ENCODE measurements around the gene RBFOX1. TPM values are rescaled to one million over a fixed set of nuclear protein-coding genes. Genes with fewer than 3 reads are reported as not detected.

Gene RBFOX1
- total RNA-seq, 4 donors from 2014 or later: 0.40 to 0.98 TPM; not detected in 2

DNA sequence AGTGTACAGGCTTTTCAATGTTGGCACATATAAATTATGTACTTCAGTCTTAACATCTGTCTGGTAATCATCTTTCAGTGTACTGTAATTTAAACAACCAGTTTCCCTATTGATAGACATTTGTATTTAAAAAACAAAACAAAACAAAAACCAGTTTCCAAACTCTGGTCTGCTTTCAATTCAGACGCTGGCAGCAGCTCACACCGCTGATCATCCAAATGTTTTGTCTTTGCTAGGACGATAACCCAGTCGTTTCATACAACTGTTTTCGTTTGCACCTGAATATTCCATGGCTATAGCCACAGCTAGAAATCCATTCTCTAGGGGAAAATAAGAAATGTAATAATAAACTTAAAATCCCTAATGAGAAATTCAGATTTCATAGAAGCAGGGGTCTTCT lies 47.8 kb downstream of the RBFOX1 start:
- DNase-seq: no peak
- 71 to 72% methylated on average over 5 of the region's 5 CpGs for WGBS, 2 donors
- no peaks in the 10 kb centered on the region for H3K36me3 ChIP-seq
- no peaks in the 10 kb centered on the region for H3K9me3 ChIP-seq
- H3K27me3 ChIP-seq: no peaks in the 10 kb centered on the region
- TF ChIP-seq POLR2A (IDR thresholded peaks at IDR 0.05): no peak
- TF ChIP-seq, protein P1, sequence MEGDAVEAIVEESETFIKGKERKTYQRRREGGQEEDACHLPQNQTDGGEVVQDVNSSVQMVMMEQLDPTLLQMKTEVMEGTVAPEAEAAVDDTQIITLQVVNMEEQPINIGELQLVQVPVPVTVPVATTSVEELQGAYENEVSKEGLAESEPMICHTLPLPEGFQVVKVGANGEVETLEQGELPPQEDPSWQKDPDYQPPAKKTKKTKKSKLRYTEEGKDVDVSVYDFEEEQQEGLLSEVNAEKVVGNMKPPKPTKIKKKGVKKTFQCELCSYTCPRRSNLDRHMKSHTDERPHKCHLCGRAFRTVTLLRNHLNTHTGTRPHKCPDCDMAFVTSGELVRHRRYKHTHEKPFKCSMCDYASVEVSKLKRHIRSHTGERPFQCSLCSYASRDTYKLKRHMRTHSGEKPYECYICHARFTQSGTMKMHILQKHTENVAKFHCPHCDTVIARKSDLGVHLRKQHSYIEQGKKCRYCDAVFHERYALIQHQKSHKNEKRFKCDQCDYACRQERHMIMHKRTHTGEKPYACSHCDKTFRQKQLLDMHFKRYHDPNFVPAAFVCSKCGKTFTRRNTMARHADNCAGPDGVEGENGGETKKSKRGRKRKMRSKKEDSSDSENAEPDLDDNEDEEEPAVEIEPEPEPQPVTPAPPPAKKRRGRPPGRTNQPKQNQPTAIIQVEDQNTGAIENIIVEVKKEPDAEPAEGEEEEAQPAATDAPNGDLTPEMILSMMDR (IDR thresholded peaks at IDR 0.05): no peak
- H3K4me3 ChIP-seq (replicated peaks in 1 of 3): no peak overlapping the region
- intact Hi-C loops (cut with DNase I): no loop called here
- no peak overlapping the region for H3K27ac ChIP-seq
- H3K4me1 ChIP-seq: no peaks in the 10 kb centered on the region

DNA sequence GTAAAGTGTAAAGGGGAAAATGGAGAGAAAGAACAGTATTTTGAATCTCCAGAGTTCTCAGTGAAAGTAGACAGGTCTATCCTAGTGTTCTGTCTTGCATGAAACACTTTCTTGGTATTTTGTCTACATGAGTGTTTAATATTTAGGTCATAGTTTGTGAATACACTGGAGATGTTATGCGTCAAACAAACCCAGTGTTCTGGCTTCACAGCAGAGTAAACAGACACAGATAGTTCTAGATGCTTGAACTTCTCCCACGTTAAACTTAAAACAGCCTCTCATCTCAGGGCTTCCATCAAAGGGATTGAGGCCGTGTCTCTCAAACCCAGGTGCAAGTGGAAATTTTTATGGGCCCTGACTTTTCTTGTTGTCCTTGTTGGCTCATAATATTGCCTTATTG lies 48.3 kb downstream of the RBFOX1 start:
- H3K4me1 ChIP-seq: no peaks in the 10 kb centered on the region
- no peak overlapping the region for H3K4me3 ChIP-seq (replicated peaks in 1 of 3)
- no peaks in the 10 kb centered on the region for H3K9me3 ChIP-seq
- intact Hi-C loops (cut with DNase I): no loop called here
- no peaks in the 10 kb centered on the region for H3K27me3 ChIP-seq
- WGBS, 2 donors: 54% methylated on average over 3 of the region's 3 CpGs
- no peak for DNase-seq
- no peaks in the 10 kb centered on the region for H3K36me3 ChIP-seq
- no peak overlapping the region for H3K27ac ChIP-seq
- TF ChIP-seq POLR2A (IDR thresholded peaks at IDR 0.05): no peak
- TF ChIP-seq, protein P1 (IDR thresholded peaks at IDR 0.05): no peak

DNA sequence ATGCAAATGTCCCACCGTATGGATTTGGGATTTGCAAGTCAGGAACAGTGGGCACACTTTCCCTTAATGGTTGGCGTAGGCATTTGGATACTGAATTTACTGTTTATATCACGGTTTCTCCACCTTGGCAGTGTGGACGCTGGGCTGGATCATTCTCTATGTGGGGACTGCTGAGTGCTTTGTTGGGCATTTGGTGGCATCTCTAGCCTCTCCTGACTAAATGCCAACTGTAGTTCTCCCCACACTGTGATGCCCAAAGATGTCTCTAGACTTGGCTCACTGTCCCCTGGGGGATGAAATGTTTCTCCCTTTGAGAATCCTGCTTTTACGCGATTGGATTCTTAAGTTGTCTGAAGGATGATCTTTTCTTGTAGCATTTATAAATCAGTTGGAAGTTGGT lies 49.0 kb downstream of the RBFOX1 start:
- no peak for TF ChIP-seq POLR2A (IDR thresholded peaks at IDR 0.05)
- H3K9me3 ChIP-seq: no peaks in the 10 kb centered on the region
- no peaks in the 10 kb centered on the region for H3K36me3 ChIP-seq
- WGBS, 2 donors: 86 to 92% methylated on average over 6 of the region's 6 CpGs
- no peaks in the 10 kb centered on the region for H3K4me1 ChIP-seq
- no peaks in the 10 kb centered on the region for H3K27me3 ChIP-seq
- intact Hi-C loops (cut with DNase I): no loop called here
- no peak overlapping the region for H3K27ac ChIP-seq
- DNase-seq: no peak
- no peak overlapping the region for H3K4me3 ChIP-seq (replicated peaks in 1 of 3)

DNA sequence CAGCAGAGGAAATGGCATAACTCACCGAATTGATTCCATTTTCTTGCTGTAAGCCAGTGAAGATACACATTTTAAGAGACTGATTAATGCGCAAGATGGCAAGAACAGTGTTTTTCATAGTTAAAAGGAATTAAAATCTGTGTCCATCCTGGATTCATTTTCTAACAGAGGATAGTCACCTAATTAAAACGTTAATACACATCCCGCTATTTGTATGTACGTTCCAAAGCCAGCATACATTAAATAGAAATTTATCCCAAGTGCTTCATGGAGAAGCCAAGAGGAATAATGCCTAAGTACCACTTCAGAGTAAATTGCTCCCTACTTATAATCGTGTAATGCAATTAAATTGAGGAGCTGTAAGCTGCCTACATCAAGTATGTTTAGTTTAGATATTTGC lies 49.9 kb downstream of the RBFOX1 start:
- H3K9me3 ChIP-seq: no peaks in the 10 kb centered on the region
- 70 to 80% methylated on average over 6 of the region's 6 CpGs for WGBS, 2 donors
- intact Hi-C loops (cut with DNase I): no loop called here
- no peak for DNase-seq
- H3K27ac ChIP-seq: no peak overlapping the region
- H3K4me3 ChIP-seq (replicated peaks in 1 of 3): no peak overlapping the region
- H3K4me1 ChIP-seq: no peaks in the 10 kb centered on the region
- H3K27me3 ChIP-seq: no peaks in the 10 kb centered on the region
- TF ChIP-seq, protein P1 (IDR thresholded peaks at IDR 0.05): no peak
- TF ChIP-seq POLR2A (IDR thresholded peaks at IDR 0.05): no peak
- no peaks in the 10 kb centered on the region for H3K36me3 ChIP-seq

DNA sequence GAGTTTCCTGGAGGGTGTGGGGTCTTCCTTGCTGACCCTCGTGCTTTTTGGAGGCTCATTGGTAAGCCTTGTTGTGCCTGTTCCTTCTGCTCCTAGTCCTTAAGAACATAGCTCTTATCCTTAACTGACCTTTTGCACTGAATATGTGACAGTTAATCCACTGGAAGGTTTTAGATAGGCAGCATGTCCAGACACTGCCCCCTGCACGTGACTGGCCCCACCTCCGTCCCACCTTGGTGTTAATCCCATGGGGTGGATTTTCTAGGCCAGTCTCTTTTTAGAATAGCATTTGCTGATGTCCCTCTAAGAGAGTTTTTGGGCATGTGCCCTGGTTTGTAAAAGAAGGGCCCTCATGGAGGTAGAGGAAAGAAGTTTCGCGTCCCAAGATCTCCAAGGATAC lies 58.3 kb downstream of the RBFOX1 start:
- 74 to 81% methylated on average over 5 of the region's 5 CpGs for WGBS, 2 donors
- H3K4me3 ChIP-seq (replicated peaks in 1 of 3): no peak overlapping the region
- no peaks in the 10 kb centered on the region for H3K9me3 ChIP-seq
- TF ChIP-seq, protein P1 (IDR thresholded peaks at IDR 0.05): no peak
- no peak for TF ChIP-seq POLR2A (IDR thresholded peaks at IDR 0.05)
- no peak for DNase-seq
- no peaks in the 10 kb centered on the region for H3K36me3 ChIP-seq
- H3K4me1 ChIP-seq: no peaks in the 10 kb centered on the region
- no peak overlapping the region for H3K27ac ChIP-seq
- no peaks in the 10 kb centered on the region for H3K27me3 ChIP-seq
- intact Hi-C loops (cut with DNase I): no loop called here

DNA sequence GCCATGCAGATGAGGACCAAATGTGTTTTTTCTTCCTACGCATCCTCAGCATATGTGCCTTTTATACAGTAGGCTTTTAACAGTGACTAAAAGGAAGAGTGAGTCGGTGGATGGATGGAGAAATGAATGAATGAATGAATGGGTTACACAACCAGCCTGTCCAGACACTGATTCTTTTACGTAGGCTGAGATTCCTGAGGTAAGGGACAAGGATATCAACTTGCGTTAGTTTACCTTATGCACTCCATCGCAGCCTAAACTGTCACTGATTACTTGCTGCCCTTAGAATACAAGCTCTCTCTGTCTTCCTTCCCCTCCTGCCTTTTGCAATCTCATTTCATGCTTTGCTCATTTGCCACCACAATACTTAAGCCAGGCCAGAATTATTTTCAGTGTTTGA lies 59.0 kb downstream of the RBFOX1 start:
- intact Hi-C loops (cut with DNase I): no loop called here
- 76 to 81% methylated on average over 5 of the region's 5 CpGs for WGBS, 2 donors

More for the DNA sequence above, 59.0 kb downstream of the RBFOX1 start:
- Histone ChIP-seq H3K4me3 (replicated peaks in 1 of 3) (no peak overlapping the region), H3K9me3 (no peaks in the 10 kb centered on the region), H3K27me3 (no peaks in the 10 kb centered on the region), H3K27ac (no peak overlapping the region), H3K4me1 (no peaks in the 10 kb centered on the region), H3K36me3 (no peaks in the 10 kb centered on the region)
- no peak for DNase-seq
- no peak for TF ChIP-seq POLR2A (IDR thresholded peaks at IDR 0.05)
- TF ChIP-seq, protein P1 (IDR thresholded peaks at IDR 0.05): no peak
